OCI-LY1 (cell line): ENCODE data around the gene MYADML2.

Experiments used
- EZH2 ChIP-seq: fragments of 200-600 bp; sonication (generic), shearing (Covaris generic); IDR thresholded peaks from 2 replicates; pipeline ENCODE4 v1.8.0; 2017; ENCODE audit warnings: borderline replicate concordance, mixed run types, mild to moderate bottlenecking, antibody characterized with exemption, low read length, moderate library complexity, mixed read lengths
- TF ChIP-seq, protein P1 (sequence below): fragments of 200-600 bp; sonication (generic), shearing (Covaris generic); IDR thresholded peaks from 2 replicates; pipeline ENCODE4 v1.5.1; 2017; ENCODE audit warnings: mild to moderate bottlenecking, antibody characterized with exemption, low read length, moderate library complexity, mixed read lengths

GRCh38 chr17:81954131-81955057 lies 7.4 kb upstream of the MYADML2 start:
- TF ChIP-seq, protein P1, sequence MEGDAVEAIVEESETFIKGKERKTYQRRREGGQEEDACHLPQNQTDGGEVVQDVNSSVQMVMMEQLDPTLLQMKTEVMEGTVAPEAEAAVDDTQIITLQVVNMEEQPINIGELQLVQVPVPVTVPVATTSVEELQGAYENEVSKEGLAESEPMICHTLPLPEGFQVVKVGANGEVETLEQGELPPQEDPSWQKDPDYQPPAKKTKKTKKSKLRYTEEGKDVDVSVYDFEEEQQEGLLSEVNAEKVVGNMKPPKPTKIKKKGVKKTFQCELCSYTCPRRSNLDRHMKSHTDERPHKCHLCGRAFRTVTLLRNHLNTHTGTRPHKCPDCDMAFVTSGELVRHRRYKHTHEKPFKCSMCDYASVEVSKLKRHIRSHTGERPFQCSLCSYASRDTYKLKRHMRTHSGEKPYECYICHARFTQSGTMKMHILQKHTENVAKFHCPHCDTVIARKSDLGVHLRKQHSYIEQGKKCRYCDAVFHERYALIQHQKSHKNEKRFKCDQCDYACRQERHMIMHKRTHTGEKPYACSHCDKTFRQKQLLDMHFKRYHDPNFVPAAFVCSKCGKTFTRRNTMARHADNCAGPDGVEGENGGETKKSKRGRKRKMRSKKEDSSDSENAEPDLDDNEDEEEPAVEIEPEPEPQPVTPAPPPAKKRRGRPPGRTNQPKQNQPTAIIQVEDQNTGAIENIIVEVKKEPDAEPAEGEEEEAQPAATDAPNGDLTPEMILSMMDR = no peak
- no peak for TF ChIP-seq EZH2
